Prostate gland (tissue), 2 donors: ENCODE data around the gene WDFY2.

ENCODE experiments used
- CTCF ChIP-seq, 4 experiments: fragments of 200-600 bp in 2 of 4; fragments of 450-650 bp in 2 of 4; sonication (generic) in 2 of 4; IDR thresholded peaks; 1 replicate in 3 of 4; 2 replicates in 1 of 4; pipeline ENCODE4 v1.5.1; 2016 to 2019; ENCODE audit warnings: antibody characterized with exemption in 4 of 4, mild to moderate bottlenecking in 2 of 4, moderate library complexity in 2 of 4
- POLR2A ChIP-seq: fragments of 450-650 bp; IDR thresholded peaks from one replicate; pipeline ENCODE4 v1.6.1; 2016; ENCODE audit warnings: antibody characterized with exemption, mild to moderate bottlenecking

DNA sequence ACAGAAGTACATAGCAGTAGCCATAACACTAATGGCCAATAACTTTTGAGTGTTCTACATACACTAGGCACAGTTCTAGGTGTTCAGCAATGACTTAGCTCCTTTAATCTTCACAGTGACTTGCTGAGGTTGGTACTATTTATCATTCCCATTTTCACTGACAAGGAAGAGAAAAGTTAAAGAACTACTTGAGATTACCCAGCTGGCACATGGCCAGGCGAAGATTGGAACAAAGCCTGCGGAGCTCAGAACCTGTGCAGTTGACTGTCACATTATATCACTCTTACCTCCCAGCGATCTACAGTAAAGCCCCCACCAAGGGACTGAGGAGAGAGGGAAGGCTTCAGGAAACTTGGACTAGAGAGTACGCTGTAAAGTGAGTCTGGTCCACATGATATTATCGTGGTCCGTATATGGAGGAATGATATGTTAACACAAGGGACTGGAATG is 42.4 kb upstream of the WDFY2 start:
- no peak for TF ChIP-seq POLR2A
- no peak for TF ChIP-seq CTCF (IDR thresholded peaks at IDR 0.05)
